WTC11 (cell line): ENCODE results near the gene ANKRD29. TPM values are rescaled to one million over a fixed set of nuclear protein-coding genes. Genes with fewer than 3 reads are reported as not detected.

Experiments
- ATAC-seq: fragments of 200-7000 bp; cut with Tn5 transposase; 2 replicates; pipeline ENCODE4 v1.10.0; 2021; ENCODE audit warnings: mild to moderate bottlenecking, moderate library complexity
- CTCF ChIA-PET: fragments of 300-600 bp; sonication (Branson Sonifier 250); formaldehyde crosslinking; loops from one replicate; lab custom pipeline; 2021; ENCODE audit warnings: antibody characterized with exemption; lab: Charles Lee
- POLR2A ChIA-PET: fragments of 350-600 bp; sonication (Branson Sonifier 250); formaldehyde crosslinking; loops from one replicate; lab custom pipeline; 2021; ENCODE audit warnings: antibody characterized with exemption; lab: Charles Lee
- DNase-seq: peaks from one replicate; pipeline ENCODE4 v3.0.0; 2021; ENCODE audit warnings: low spot score
- H3K27ac Mint-ChIP-seq: 2 replicates; pipeline ENCODE4 v1.8.0; 2021; ENCODE audit warnings: mixed read lengths
- H3K27me3 Mint-ChIP-seq: 2 replicates; pipeline ENCODE4 v1.8.0; 2021; ENCODE audit warnings: low read depth, mild to moderate bottlenecking, moderate library complexity, mixed read lengths
- H3K36me3 Mint-ChIP-seq: 2 replicates; pipeline ENCODE4 v1.8.0; 2021; ENCODE audit warnings: mixed read lengths
- H3K4me1 Mint-ChIP-seq: 2 replicates; pipeline ENCODE4 v1.8.0; 2022; ENCODE audit warnings: mixed read lengths
- H3K4me3 Mint-ChIP-seq: 2 replicates; pipeline ENCODE4 v1.8.0; 2021; ENCODE audit warnings: mild to moderate bottlenecking, moderate library complexity, mixed read lengths
- H3K9me3 Mint-ChIP-seq: 2 replicates; pipeline ENCODE4 v1.8.0; 2021; ENCODE audit warnings: mixed read lengths
- ATF1 ChIP-seq: sonication (generic); formaldehyde crosslinking; IDR thresholded peaks from 2 replicates; pipeline ENCODE4 v1.8.1; 2023; ENCODE audit warnings: mild to moderate bottlenecking, moderate library complexity, missing genetic modification reagents
- ETV6 ChIP-seq: sonication (generic); formaldehyde crosslinking; IDR thresholded peaks from 2 replicates; pipeline ENCODE4 v1.8.1; 2022; ENCODE audit warnings: mild to moderate bottlenecking, missing genetic modification reagents
- FOXK1 ChIP-seq: sonication (generic); formaldehyde crosslinking; IDR thresholded peaks from 2 replicates; pipeline ENCODE4 v1.8.0; 2022; ENCODE audit warnings: mild to moderate bottlenecking, moderate library complexity, missing genetic modification reagents
- GABPB1 ChIP-seq: sonication (generic); formaldehyde crosslinking; IDR thresholded peaks from 2 replicates; pipeline ENCODE4 v1.8.1; 2023; ENCODE audit warnings: mild to moderate bottlenecking, missing genetic modification reagents
- JUN ChIP-seq: sonication (generic); formaldehyde crosslinking; IDR thresholded peaks from 2 replicates; pipeline ENCODE4 v1.8.0; 2023; ENCODE audit warnings: mild to moderate bottlenecking, missing genetic modification reagents
- KAT7 ChIP-seq: sonication (generic); formaldehyde crosslinking; IDR thresholded peaks from 2 replicates; pipeline ENCODE4 v1.8.1; 2023; ENCODE audit warnings: missing genetic modification reagents, mild to moderate bottlenecking, borderline replicate concordance
- MLX ChIP-seq: sonication (generic); formaldehyde crosslinking; IDR thresholded peaks from 2 replicates; pipeline ENCODE4 v1.8.1; 2023; ENCODE audit warnings: mild to moderate bottlenecking, missing genetic modification reagents, moderate library complexity
- NFYB ChIP-seq: sonication (generic); formaldehyde crosslinking; conservative IDR thresholded peaks from 2 replicates; pipeline ENCODE4 v1.8.0; 2022; ENCODE audit warnings: low read depth, missing genetic modification reagents
- NR1H2 ChIP-seq: sonication (generic); formaldehyde crosslinking; IDR thresholded peaks from 2 replicates; pipeline ENCODE4 v1.9.0; 2021; ENCODE audit warnings: mild to moderate bottlenecking, moderate library complexity, missing genetic modification reagents
- RORB ChIP-seq: fragments of 250-450 bp; sonication (Bioruptor Pico); IDR thresholded peaks from 2 replicates; pipeline ENCODE4 v1.9.0; 2021; ENCODE audit warnings: mild to moderate bottlenecking
- SMAD3 ChIP-seq: sonication (generic); formaldehyde crosslinking; IDR thresholded peaks from 2 replicates; pipeline ENCODE4 v1.8.0; 2022; ENCODE audit warnings: missing genetic modification reagents, mild to moderate bottlenecking, borderline replicate concordance
- SOX15 ChIP-seq: fragments of 250-450 bp; sonication (Bioruptor Pico); IDR thresholded peaks from 2 replicates; pipeline ENCODE4 v1.9.0; 2021; ENCODE audit warnings: mild to moderate bottlenecking
- SP1 ChIP-seq: sonication (generic); formaldehyde crosslinking; conservative IDR thresholded peaks from 2 replicates; pipeline ENCODE4 v1.8.1; 2022; ENCODE audit warnings: missing genetic modification reagents
- TCF7 ChIP-seq: sonication (generic); formaldehyde crosslinking; IDR thresholded peaks from 2 replicates; pipeline ENCODE4 v1.8.0; 2022; ENCODE audit warnings: mild to moderate bottlenecking, low read depth, missing genetic modification reagents, moderate library complexity
- TEAD4 ChIP-seq: sonication (generic); formaldehyde crosslinking; IDR thresholded peaks from 2 replicates; pipeline ENCODE4 v1.8.0; 2022; ENCODE audit warnings: mild to moderate bottlenecking, missing genetic modification reagents
- TP53 ChIP-seq: sonication (generic); formaldehyde crosslinking; IDR thresholded peaks from 2 replicates; pipeline ENCODE4 v1.8.1; 2023; ENCODE audit warnings: mild to moderate bottlenecking, missing genetic modification reagents
- ZNF219 ChIP-seq: sonication (generic); formaldehyde crosslinking; IDR thresholded peaks from 2 replicates; pipeline ENCODE4 v1.8.0; 2023; ENCODE audit warnings: missing genetic modification reagents, mild to moderate bottlenecking, borderline replicate concordance
- ZNF232 ChIP-seq: sonication (generic); formaldehyde crosslinking; IDR thresholded peaks from 2 replicates; pipeline ENCODE4 v1.8.0; 2022; ENCODE audit warnings: mild to moderate bottlenecking, missing genetic modification reagents
- ZNF396 ChIP-seq: fragments of 250-450 bp; sonication (Bioruptor Pico); IDR thresholded peaks from 2 replicates; pipeline ENCODE4 v1.8.0; 2021; ENCODE audit warnings: mild to moderate bottlenecking, moderate library complexity, borderline replicate concordance
- ZNF671 ChIP-seq: fragments of 250-450 bp; sonication (Bioruptor Pico); IDR thresholded peaks from 2 replicates; pipeline ENCODE4 v1.8.0; 2021; ENCODE audit warnings: mild to moderate bottlenecking
- total RNA-seq: library from RNA; stranded (reverse); gene quantifications from 3 replicates; pipeline ENCODE4 v1.2.3, GENCODE V29; 2021
- TF ChIP-seq, protein P1 (sequence below): sonication (generic); formaldehyde crosslinking; IDR thresholded peaks from 2 replicates; pipeline ENCODE4 v1.8.1; 2023; ENCODE audit warnings: mild to moderate bottlenecking, missing genetic modification reagents, borderline replicate concordance
- TF ChIP-seq, protein P2 (sequence below): sonication (generic); formaldehyde crosslinking; IDR thresholded peaks from 2 replicates; pipeline ENCODE4 v1.8.1; 2023; ENCODE audit warnings: mild to moderate bottlenecking, moderate library complexity, missing genetic modification reagents
- TF ChIP-seq, protein P3 (sequence below): sonication (generic); formaldehyde crosslinking; IDR thresholded peaks from 2 replicates; pipeline ENCODE4 v1.8.1; 2022; ENCODE audit warnings: low read depth, missing genetic modification reagents, borderline replicate concordance
- TF ChIP-seq, protein P4 (sequence below): fragments of 250-450 bp; sonication (Bioruptor Pico); IDR thresholded peaks from 2 replicates; pipeline ENCODE4 v2.1.2; 2022; ENCODE audit warnings: mild to moderate bottlenecking, moderate library complexity
- TF ChIP-seq, protein P5 (sequence below): fragments of 250-450 bp; sonication (Bioruptor Pico); IDR thresholded peaks from 2 replicates; pipeline ENCODE4 v1.8.0; 2021; ENCODE audit warnings: mild to moderate bottlenecking

The ANKRD29 gene
- total RNA-seq, 1 experiment from 2014 or later, result 4.9 TPM

DNA sequence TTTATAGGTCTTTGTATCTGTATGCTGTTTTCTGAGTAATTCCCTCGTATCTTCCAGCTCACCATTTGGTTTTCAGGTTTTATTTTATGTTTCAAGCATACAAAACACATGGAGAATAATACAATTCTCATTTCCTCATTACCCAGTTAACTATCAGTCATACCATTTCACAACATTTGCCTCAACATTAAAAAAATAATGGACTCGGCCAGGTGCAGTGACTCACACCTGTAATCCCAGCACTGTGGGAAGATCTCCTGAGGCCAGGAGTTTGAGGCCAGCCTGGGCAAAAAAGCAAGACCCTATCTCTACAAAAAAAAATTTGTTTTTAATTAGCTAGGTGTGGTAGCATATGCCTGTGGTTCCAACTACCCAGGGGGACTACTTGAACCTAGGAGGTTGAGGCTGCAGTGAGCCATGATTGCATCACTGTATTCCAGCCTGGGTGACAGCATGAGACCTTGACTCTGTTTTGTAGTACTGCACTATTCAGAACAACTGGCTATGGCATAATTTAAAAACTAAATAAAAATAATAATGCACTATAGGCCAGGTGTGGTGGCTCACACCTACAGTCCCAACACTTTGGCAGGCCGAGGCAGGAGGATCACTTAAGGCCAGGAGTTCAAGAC lies 96.7 kb downstream of the ANKRD29 start:
- ATAC-seq (no peak), DNase-seq (no peak)
- H3K4me1 Mint-ChIP-seq, result no peaks in the 10 kb centered on the region
- TF ChIP-seq SP1 (CRISPR knock-in tag) (no peak), TCF7 (CRISPR knock-in tag) (no peak), TEAD4 (no peak), NR1H2 (no peak), ZNF232 (CRISPR knock-in tag) (no peak), RORB (no peak), JUN (no peak), ETV6 (CRISPR knock-in tag) (no peak), TP53 (CRISPR knock-in tag) (no peak), MLX (CRISPR knock-in tag) (no peak), ATF1 (no peak), NFYB (CRISPR knock-in tag) (no peak), SOX15 (CRISPR knock-in tag) (no peak), ZNF219 (no peak)
- TF ChIP-seq, protein P1, sequence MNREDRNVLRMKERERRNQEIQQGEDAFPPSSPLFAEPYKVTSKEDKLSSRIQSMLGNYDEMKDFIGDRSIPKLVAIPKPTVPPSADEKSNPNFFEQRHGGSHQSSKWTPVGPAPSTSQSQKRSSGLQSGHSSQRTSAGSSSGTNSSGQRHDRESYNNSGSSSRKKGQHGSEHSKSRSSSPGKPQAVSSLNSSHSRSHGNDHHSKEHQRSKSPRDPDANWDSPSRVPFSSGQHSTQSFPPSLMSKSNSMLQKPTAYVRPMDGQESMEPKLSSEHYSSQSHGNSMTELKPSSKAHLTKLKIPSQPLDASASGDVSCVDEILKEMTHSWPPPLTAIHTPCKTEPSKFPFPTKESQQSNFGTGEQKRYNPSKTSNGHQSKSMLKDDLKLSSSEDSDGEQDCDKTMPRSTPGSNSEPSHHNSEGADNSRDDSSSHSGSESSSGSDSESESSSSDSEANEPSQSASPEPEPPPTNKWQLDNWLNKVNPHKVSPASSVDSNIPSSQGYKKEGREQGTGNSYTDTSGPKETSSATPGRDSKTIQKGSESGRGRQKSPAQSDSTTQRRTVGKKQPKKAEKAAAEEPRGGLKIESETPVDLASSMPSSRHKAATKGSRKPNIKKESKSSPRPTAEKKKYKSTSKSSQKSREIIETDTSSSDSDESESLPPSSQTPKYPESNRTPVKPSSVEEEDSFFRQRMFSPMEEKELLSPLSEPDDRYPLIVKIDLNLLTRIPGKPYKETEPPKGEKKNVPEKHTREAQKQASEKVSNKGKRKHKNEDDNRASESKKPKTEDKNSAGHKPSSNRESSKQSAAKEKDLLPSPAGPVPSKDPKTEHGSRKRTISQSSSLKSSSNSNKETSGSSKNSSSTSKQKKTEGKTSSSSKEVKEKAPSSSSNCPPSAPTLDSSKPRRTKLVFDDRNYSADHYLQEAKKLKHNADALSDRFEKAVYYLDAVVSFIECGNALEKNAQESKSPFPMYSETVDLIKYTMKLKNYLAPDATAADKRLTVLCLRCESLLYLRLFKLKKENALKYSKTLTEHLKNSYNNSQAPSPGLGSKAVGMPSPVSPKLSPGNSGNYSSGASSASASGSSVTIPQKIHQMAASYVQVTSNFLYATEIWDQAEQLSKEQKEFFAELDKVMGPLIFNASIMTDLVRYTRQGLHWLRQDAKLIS (CRISPR knock-in tag), result no peak
- TF ChIP-seq, protein P2, sequence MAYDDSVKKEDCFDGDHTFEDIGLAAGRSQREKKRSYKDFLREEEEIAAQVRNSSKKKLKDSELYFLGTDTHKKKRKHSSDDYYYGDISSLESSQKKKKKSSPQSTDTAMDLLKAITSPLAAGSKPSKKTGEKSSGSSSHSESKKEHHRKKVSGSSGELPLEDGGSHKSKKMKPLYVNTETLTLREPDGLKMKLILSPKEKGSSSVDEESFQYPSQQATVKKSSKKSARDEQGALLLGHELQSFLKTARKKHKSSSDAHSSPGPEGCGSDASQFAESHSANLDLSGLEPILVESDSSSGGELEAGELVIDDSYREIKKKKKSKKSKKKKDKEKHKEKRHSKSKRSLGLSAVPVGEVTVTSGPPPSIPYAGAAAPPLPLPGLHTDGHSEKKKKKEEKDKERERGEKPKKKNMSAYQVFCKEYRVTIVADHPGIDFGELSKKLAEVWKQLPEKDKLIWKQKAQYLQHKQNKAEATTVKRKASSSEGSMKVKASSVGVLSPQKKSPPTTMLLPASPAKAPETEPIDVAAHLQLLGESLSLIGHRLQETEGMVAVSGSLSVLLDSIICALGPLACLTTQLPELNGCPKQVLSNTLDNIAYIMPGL, result no peak
- TF ChIP-seq, protein P3, sequence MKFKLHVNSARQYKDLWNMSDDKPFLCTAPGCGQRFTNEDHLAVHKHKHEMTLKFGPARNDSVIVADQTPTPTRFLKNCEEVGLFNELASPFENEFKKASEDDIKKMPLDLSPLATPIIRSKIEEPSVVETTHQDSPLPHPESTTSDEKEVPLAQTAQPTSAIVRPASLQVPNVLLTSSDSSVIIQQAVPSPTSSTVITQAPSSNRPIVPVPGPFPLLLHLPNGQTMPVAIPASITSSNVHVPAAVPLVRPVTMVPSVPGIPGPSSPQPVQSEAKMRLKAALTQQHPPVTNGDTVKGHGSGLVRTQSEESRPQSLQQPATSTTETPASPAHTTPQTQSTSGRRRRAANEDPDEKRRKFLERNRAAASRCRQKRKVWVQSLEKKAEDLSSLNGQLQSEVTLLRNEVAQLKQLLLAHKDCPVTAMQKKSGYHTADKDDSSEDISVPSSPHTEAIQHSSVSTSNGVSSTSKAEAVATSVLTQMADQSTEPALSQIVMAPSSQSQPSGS (CRISPR knock-in tag), result no peak
- no peaks in the 10 kb centered on the region for H3K9me3 Mint-ChIP-seq
- no peaks in the 10 kb centered on the region for H3K27me3 Mint-ChIP-seq
- ChIA-PET POLR2A (no interaction called here), CTCF (no interaction called here)
- no peak overlapping the region for H3K4me3 Mint-ChIP-seq
- H3K27ac Mint-ChIP-seq, result no peak overlapping the region
- H3K36me3 Mint-ChIP-seq, result peaks cover 61% of the 10 kb centered on the region

DNA sequence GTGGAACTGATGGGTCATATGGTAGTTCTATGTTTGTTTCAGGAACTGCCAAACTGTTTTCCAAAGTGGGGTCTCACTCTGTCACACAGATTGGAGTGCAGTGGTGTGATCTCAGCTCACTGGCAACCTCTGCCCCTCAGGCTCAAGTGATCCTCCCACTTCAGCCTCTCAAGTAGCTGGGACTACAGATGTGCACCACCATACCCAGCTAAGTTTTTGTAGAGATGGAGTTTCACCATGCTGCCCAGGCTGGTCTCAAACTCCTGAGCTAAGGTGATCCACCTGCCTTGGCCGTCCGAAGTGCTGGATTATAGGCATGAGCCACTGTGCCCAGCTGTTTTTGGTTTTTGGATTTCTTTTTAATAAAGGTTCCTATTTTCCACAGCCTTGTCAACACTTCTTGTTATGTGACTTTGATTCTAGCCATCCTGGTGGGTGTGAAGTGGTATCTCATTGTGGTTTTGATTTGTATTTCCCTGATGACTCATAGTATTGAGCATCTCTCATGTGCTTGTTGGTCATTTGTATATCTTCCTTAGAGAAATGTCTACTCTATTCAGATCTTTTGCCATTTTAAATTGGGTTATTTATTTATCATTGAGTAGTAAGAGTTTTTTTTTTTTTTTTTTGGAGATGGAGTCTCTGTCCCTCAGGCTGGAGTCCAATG lies 99.2 kb downstream of the ANKRD29 start:
- H3K9me3 Mint-ChIP-seq, result no peaks in the 10 kb centered on the region
- H3K27ac Mint-ChIP-seq, result no peak overlapping the region
- H3K4me3 Mint-ChIP-seq, result no peak overlapping the region
- TF ChIP-seq RORB (no peak), ZNF396 (CRISPR knock-in tag) (no peak), FOXK1 (no peak), TCF7 (CRISPR knock-in tag) (no peak), KAT7 (CRISPR knock-in tag) (no peak), ZNF671 (CRISPR knock-in tag) (no peak), GABPB1 (CRISPR knock-in tag) (no peak), SMAD3 (CRISPR knock-in tag) (no peak)
- TF ChIP-seq, protein P4, sequence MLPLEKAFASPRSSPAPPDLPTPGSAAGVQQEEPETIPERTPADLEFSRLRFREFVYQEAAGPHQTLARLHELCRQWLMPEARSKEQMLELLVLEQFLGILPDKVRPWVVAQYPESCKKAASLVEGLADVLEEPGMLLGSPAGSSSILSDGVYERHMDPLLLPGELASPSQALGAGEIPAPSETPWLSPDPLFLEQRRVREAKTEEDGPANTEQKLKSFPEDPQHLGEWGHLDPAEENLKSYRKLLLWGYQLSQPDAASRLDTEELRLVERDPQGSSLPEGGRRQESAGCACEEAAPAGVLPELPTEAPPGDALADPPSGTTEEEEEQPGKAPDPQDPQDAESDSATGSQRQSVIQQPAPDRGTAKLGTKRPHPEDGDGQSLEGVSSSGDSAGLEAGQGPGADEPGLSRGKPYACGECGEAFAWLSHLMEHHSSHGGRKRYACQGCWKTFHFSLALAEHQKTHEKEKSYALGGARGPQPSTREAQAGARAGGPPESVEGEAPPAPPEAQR (CRISPR knock-in tag), result no peak
- TF ChIP-seq, protein P5, sequence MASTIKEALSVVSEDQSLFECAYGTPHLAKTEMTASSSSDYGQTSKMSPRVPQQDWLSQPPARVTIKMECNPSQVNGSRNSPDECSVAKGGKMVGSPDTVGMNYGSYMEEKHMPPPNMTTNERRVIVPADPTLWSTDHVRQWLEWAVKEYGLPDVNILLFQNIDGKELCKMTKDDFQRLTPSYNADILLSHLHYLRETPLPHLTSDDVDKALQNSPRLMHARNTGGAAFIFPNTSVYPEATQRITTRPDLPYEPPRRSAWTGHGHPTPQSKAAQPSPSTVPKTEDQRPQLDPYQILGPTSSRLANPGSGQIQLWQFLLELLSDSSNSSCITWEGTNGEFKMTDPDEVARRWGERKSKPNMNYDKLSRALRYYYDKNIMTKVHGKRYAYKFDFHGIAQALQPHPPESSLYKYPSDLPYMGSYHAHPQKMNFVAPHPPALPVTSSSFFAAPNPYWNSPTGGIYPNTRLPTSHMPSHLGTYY (CRISPR knock-in tag), result no peak
- H3K27me3 Mint-ChIP-seq, result no peaks in the 10 kb centered on the region
- POLR2A ChIA-PET, result no interaction called here
- no peak for DNase-seq
- no peak for ATAC-seq
- no peaks in the 10 kb centered on the region for H3K4me1 Mint-ChIP-seq
- CTCF ChIA-PET, result interaction anchor here (0.6 kb wide), 1 partner anchor 152 kb away, joined by 3 read pairs; no protein-coding TSS in a partner anchor
- peaks cover 49% of the 10 kb centered on the region for H3K36me3 Mint-ChIP-seq
